ENCODE results near the gene CHDH.

DNA sequence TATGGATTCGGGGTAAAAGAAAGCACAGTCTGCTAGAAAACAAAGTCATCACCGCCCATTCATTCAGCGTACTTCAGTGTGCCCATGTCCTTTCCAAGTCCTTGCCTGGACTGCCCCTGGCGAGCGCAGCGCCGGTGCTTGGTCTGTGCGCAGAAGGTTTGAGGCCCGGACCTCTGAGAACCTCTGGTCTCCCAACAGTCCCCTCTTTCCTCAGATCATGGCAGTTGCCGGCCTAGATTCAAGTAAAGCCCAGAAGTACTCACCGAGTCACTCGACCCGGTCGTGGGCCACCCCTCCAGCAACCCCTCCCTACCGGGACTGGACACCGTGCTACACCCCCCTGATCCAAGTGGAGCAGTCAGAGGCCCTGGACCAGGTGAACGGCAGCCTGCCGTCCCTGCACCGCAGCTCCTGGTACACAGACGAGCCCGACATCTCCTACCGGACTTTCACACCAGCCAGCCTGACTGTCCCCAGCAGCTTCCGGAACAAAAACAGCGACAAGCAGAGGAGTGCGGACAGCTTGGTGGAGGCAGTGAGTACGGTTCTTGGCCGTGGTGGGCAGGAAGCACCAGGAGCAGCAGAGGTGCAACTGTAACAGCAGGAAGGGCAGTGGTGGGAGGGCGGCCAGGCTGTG is 36.3 kb downstream of the CHDH start:
- TF ChIP-seq POLR2AphosphoS5 (IDR thresholded peaks at IDR 0.05; ENCODE audit: borderline replicate concordance, low read depth, low read length) (no peak), EZH2 (IDR thresholded peaks at IDR 0.05) (no peak)
